ENCODE results near the gene TULP4.
"Not testable (repeated sequence)": the region's sequence is repeated elsewhere in the genome, so short reads cannot be mapped to it uniquely, and the experiment has no call there.

Gene TULP4

DNA sequence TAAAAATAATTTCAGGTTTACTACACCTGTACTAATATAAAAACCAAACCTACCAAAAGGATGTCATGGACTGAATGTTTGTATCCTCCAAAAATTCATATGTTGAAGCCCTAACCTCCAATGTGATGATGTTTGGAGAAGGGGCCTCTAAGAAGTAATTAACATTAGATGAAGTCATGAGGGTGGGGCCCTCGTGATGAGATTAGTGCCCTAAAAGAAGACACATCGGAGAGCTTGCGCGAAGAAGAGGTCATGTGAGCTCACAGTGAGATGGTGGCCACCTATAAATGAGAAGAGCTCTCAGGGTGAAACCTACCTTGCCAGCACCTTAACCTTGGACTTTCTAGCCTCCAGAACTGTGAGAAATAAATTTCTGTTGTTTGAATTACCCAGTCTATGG lies 20.8 kb downstream of the TULP4 start:
- H3K27ac ChIP-seq: no peak overlapping the region
- TF ChIP-seq CTCF (IDR thresholded peaks at IDR 0.05): no peak
- no peak for TF ChIP-seq ZFX (IDR thresholded peaks at IDR 0.05; ENCODE audit: borderline replicate concordance)

DNA sequence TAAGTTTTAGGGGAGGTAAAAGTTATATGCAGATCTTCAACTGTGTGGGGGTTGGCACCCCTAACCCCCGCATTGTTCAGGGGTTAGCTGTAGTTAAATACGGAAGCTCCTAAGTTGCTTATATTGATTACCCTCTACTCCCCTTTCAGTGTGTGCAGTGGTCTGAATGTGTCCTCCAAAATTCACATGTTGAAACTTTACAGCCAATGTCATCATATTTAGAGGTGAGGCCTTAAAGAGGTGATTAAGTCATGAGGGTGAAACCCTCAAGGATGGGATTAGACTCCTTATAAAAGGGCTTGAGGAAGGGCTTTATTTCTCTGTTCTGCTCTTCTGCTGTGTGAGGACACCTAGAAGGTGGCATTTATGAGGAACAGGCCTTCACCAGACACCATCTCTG lies 22.3 kb downstream of the TULP4 start:
- TF ChIP-seq ZFX (IDR thresholded peaks at IDR 0.05; ENCODE audit: borderline replicate concordance) (no peak), CTCF (IDR thresholded peaks at IDR 0.05) (no peak)
- no peak overlapping the region for H3K27ac ChIP-seq

GRCh38 chr6:158337332-158337731 lies 25.1 kb downstream of the TULP4 start:
- no peak overlapping the region for H3K27ac ChIP-seq
- TF ChIP-seq ZFX (IDR thresholded peaks at IDR 0.05; ENCODE audit: borderline replicate concordance) (no peak), CTCF (IDR thresholded peaks at IDR 0.05) (no peak)

GRCh38 chr6:158338311-158339112 lies 26.2 kb downstream of the TULP4 start:
- TF ChIP-seq CTCF (IDR thresholded peaks at IDR 0.05) (no peak), ZFX (IDR thresholded peaks at IDR 0.05; ENCODE audit: borderline replicate concordance) (no peak)
- no peak overlapping the region for H3K27ac ChIP-seq

DNA sequence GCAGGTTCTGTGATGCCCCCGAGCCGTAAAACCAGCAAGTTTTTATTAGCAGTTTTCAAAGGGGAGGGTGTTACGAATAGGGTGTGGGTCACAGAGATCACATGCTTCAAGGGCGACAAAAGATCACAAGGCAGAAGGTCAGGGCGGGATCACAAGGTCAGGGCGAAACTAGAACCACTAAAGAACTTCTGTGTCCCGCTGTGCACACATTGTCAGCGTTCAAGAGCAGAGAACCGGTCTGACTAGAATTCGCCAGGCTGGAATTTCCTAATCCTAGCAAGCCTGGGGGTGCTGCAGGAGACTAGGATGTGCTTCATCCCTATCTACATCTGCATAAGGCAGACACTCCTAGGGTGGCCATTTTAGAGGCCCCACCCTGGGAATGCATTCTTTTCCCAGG lies 26.9 kb downstream of the TULP4 start:
- H3K27ac ChIP-seq: not testable (repeated sequence)

DNA sequence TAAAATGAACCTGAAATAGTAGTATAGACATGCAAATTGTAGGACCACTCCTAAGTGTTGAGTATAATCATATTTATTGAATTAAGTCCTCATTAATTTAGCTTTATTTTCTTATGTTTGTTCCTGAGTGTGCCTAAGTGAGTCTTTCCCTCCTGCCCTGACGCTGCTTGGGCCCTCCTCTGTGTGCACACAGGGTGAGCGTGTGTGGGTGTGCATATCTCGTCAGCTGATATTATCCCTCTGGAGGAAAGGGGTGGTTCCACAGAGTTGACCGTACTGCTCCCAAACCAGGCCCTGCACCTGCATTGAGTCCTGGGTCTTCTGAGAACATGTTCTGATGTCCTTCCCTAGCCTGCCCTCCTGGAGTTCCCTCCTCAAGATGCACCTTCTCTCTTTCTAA lies 28.0 kb downstream of the TULP4 start:
- no peak for TF ChIP-seq CTCF (IDR thresholded peaks at IDR 0.05)
- no peak for TF ChIP-seq ZFX (IDR thresholded peaks at IDR 0.05; ENCODE audit: borderline replicate concordance)
- H3K27ac ChIP-seq: no peak overlapping the region

DNA sequence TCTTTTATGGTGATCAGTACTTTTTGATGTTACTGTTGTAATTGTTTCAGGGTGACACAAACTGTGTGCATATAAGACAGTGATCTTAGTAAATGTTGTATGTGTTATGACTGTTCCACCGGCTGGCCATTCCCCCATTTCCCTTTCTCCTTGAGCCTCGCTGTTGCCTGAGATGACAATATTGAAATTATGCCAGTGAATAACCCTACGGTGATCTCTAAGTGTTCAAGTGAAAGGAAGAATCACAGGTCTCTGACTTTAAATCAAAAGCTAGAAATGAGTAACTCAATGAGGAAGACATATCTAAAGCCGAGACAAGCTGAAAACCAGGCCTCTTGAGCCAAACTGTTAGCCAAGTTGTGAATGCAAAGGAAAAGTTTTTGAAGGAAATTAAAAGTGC lies 32.3 kb downstream of the TULP4 start:
- no peak overlapping the region for H3K27ac ChIP-seq

GRCh38 chr6:158345444-158345843 lies 33.2 kb downstream of the TULP4 start:
- not testable (repeated sequence) for H3K27ac ChIP-seq

More for the DNA sequence above, 32.3 kb downstream of the TULP4 start:
- TF ChIP-seq ZFX (IDR thresholded peaks at IDR 0.05; ENCODE audit: borderline replicate concordance) (no peak), CTCF (IDR thresholded peaks at IDR 0.05) (no peak)
